GM18526 (cell line): Measurements from ENCODE around the gene ITPKB.

ENCODE experiments used
- POLR2A ChIP-seq: IDR thresholded peaks from 3 replicates; pipeline ENCODE4 v1.6.1; 2011; ENCODE audit not compliant: insufficient read length; ENCODE audit errors: extremely low read depth

Gene ITPKB

GRCh38 chr1:226640321-226641136 lies 98.6 kb downstream of the ITPKB start:
- no peak for TF ChIP-seq POLR2A

DNA sequence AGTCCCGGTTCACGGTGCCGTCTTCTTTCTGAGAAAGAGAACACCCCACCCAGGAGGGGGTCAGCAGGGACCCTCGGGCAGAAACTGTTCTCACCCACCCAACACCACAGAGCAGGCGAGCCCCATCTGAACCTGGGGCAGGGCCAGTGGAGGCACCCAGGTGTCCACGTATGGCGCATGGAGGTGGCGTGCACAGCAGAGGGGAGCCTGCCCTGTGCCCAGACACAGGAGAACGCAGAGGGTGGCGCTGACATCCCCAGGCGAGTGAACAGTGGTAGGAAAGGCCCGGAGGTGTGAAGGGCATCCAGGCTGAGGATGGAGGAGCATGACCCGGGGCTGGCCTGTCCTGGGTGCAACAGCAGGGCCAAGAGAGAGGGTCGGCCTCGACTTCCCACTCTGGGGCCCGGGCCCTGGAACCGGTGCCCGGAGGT lies 99.4 kb downstream of the ITPKB start:
- no peak for TF ChIP-seq POLR2A

- no peak for TF ChIP-seq POLR2A
Measured at GRCh38 chr1:226638608-226639007, 100.5 kb downstream of the ITPKB start.

DNA sequence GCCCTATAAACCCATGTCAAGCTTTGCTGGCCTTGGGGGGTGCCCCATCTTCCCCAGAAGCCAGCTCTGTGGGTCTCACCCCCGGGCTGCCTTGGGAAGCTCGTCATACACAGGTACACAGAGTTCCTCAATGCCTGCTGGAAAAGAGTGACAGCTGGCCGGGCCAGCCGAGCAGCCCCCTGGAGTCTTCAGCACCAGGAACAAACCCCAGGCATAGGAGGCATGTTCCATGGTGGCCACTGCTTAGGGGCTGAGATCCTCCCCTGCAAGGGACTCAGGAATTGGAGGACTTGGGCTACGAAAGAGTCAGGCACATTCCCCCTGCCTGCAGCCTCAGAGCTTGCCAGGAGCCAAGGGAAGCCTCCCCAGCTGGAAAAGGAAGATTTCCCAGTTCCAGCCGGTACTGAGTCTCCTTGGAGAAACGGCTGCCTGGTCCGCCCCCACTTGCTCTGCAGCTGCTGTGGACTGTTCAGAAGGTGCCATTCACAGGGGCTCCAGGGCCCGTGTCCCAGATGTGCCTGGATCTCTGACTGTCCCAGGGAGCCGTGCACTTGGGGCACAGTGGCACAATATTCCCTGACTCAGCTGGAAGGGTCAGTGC lies 101.0 kb downstream of the ITPKB start:
- no peak for TF ChIP-seq POLR2A

DNA sequence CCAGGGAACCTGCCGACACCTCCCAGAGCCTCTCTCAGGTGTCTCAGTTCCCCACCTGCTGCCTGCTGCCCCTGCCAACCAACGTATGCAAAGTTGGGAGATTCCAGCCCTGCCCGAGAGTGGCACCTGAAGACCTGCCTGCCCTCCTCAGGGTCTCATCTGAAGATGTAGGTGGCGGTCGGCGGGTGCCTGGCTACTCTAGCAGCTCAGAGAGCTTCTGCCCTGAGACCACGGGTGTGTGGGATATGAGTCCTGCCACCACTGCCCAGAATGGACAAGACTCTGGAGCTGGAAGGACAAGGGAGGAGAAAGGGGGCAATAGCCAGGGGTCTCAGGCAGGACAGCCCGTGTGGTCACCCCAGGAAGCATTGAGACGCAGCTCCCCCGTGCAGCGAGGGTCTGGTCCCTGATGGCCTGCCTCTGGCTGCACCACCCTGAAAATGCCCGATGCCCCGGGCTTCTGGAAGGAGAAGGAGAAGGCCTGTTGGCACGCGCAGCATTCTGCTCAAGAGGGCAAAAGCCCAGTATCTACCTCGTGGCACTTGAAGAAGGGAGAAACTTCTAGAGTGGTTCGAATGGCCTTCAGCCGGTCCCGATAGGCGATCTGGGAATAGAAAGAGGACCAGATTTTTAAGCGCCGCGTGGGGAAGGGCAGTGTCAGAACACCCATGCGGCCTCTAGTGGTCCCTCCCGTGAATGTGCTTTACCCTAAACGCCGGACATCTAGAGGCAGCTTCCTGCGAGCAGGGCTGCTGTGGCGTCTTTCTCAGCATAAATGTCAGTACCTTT lies 101.7 kb downstream of the ITPKB start:
- no peak for TF ChIP-seq POLR2A

DNA sequence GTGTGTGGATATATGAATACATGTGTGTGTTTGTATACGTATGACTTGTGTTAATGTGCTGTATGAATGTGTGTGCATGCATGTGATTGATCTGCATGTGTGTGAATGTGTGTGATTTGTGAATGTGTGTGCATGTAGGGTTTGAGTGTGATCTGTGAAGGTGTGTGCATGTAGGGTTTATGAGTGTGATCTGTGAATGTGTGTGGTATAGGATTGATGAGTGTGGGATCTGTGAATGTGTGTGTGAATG lies 102.3 kb downstream of the ITPKB start:
- TF ChIP-seq POLR2A, result no peak

DNA sequence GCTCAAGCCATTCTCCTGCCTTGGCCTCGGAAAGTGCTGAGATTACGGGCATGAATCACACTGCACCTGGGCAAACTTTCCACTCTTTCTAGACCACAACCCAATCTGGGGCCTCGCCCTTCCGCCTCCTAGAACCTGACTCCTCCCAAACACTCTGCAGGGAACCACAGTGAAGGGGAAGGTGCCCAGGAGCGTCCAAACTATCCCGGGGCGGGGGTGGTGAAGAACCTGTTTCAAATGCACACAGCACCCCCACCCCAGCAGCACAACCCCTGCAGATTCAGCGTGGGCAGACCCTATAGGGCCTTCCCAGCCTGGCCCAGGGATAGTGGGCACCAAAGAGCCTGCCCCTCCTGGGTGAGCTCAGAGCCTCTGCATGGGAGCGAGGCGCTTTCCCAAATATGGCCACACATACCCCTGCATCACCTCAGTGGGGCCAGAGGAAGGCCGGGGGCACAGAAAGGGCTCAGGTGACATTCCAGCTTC lies 103.6 kb downstream of the ITPKB start:
- TF ChIP-seq POLR2A, result no peak

DNA sequence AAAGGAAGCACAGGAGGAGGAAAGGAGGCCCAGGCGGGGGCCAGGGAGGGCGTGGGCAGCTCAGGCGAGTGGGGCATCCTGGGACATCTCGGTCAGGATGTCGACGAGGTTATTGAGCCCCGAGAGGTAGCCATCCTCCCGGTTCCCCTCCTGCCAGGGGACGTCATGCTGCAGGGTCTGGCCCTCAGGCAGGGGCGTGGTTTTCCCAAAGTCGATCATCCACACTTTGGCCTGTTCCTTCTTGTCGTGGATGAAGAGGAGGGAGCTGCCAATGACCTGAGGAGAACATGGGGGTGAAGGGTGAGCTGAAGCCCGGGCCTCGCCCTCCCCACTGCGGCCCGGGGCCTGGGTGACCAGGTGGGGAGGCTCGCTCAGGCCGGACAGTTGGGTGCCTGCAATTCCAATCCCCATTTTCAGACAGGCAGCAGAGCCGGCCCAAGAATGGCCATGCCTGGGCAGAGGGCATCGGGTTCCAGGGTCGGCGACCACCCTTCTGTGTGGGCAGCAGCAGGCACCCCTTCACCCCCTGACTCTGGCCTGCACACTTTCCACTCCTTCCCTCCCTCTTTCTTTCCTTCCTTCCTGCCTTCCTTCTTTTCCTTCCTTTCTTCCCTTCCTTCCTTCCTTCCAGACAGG lies 104.4 kb downstream of the ITPKB start:
- TF ChIP-seq POLR2A, result no peak

DNA sequence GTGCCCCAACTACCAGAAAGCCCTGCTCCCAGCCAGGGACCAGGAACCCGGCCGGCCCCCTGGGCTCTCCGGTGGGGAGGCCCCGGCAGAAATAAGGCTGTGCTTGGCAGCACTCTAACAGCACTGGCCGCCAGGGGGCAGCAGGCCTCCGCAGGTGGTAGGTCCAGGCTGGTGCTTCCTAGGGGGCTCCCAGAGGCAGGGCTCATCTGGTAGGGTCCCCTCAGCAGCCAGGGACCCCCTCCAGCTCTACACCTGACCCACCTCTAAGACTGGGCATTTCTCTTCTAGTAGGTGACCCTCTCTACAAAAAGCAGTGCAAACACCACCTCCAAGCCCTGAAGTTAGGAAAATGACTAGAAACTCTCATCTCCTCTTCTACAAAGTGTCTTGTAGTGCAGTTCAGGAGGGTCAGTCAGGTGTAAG lies 104.9 kb downstream of the ITPKB start:
- TF ChIP-seq POLR2A, result no peak

GRCh38 chr1:226633541-226634165 lies 105.4 kb downstream of the ITPKB start:
- TF ChIP-seq POLR2A, result no peak

DNA sequence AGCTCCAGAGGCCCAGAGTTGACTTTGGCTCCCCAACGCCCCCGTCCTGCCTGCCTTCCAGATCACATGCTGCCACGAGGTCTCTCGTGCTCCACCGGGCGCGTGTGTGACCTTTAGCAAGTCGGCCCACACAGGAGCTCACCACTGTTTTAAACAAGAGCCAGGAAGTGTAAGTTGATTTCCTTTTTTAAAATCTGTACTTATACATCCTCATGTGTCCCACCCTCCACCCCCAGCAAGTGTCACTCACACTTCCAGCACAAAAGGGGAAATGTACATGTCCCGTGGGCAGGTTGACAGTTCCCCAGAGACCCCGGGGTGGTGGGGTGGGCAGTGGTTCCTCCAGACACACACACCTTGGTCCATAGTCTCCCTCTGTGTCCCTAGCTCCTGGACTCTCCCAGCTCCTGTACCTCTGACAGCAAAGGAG lies 106.1 kb downstream of the ITPKB start:
- no peak for TF ChIP-seq POLR2A

- TF ChIP-seq POLR2A, result no peak
Measured at GRCh38 chr1:226632169-226632879, 106.8 kb downstream of the ITPKB start.

DNA sequence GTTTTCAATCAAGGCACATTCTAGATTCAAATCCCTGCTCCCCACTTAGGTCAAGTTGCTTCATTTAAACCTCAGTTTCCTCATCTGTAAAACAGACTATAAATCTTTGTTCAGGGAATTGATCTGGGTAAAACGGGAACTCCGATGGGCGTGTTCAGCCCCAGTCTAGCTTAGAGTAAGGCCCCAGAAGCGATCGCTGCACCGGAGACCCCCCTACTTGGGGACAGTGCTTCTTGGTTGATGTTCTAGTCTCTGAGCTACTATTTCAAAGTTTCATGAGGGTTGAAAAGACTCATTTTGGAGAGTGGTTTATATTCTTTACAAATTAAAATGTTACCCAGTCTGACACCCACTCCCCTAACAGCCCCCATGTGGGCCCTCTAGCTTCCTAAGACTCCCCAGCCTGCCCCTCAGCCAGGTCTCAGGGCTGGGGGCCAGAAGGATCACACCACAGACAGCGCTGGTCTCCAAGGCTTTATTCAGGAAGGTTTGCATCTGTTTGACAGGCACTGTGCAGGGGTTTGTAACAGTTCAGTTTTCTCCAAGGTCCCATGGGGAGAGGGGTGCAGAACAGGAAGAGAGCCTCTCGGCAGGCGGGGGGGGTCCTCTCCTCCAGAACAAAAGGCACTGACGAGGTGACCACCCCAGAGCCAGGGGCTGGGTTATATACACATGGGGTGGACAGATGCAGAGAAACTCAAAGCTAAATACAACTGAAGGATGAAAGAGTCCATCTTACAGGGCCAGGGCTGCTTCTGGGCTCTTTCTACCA lies 107.7 kb downstream of the ITPKB start:
- TF ChIP-seq POLR2A, result no peak

- TF ChIP-seq POLR2A, result no peak
Measured at GRCh38 chr1:226630592-226630991, 108.5 kb downstream of the ITPKB start.
